ENCODE measurements around the gene JAG1.

- TF ChIP-seq ZNF274 (IDR thresholded peaks at IDR 0.05; ENCODE audit: low read depth, low read length): no peak
- no peak for TF ChIP-seq SUZ12 (IDR thresholded peaks at IDR 0.05; ENCODE audit: extremely low read depth, insufficient read depth, insufficient read length)
Observed at GRCh38 chr20:10658876-10659632, 14.7 kb downstream of the JAG1 start.

All from NT2/D1 (cell line).